GM21390 (cell line): ENCODE measurements around the gene TIMM44.
"Not testable (repeated sequence)": the region's sequence is repeated elsewhere in the genome, so short reads cannot be mapped to it uniquely, and the experiment has no call there.

Experiments
- ATAC-seq: cut with Tn5 transposase; IDR thresholded peaks from one replicate; pipeline ENCODE4 v1.9.1; 2021; ENCODE audit not compliant: unreplicated experiment

The TIMM44 gene

DNA sequence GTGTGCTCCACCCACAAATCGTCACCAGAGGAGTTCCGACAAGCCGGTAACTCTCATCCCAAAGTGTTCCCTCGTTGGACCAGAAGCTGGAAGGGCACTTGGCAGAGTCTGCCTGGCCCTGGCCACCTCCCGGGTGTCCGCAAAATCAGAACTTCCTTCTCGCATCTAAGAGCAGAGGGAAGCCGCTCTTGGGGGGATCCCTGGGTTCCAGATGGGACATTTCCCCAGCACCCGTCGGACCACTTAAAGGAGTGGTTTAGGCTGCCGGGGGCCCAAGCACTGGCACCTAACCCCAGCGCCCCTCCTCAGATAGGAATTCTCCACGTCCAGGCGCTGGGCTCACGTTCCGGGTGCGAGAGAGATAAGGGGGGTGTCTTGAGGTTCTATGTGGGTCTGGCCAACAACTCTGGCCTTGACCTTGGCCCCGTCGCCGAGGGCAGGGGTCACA lies 40.6 kb downstream of the TIMM44 start:
- no peak for ATAC-seq

DNA sequence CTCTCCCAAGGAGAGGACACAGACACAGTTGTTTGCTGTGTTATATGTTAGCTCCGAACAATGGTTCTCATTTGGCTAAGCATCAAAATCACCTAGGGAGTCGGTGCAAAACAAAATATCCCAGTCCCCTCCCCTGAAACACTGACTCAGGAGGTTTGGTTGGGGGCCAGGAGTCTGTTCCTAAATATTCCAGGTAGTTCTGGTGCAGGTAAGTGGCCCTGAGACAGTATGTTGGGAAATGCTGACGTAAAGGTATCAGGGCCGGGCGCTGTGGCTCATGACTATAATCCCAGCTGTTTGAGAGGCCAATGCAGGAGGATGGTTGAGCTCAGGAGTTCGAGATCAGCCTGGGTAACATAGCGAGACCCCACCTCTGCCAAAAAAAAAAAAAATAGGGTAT lies 42.1 kb downstream of the TIMM44 start:
- no peak for ATAC-seq

DNA sequence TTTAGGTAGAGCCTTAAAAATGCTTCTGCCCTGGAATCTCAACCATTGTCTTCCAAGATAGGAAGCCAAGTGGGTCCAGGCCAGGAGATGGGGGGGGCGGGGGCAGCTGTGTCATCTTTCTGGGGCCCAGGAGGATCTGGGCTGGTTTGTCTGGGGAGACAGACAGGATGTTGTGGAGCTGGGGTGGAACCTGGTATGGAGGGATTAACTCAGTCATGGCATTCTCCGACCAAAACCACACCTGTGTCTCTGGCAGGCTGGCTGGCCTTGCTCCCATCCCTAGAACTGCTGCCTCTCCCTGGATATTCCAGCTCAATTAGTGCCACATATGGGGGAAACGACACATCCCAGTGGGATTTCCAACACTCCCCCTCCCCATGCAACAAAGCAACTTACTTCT lies 42.5 kb downstream of the TIMM44 start:
- ATAC-seq = no peak

DNA sequence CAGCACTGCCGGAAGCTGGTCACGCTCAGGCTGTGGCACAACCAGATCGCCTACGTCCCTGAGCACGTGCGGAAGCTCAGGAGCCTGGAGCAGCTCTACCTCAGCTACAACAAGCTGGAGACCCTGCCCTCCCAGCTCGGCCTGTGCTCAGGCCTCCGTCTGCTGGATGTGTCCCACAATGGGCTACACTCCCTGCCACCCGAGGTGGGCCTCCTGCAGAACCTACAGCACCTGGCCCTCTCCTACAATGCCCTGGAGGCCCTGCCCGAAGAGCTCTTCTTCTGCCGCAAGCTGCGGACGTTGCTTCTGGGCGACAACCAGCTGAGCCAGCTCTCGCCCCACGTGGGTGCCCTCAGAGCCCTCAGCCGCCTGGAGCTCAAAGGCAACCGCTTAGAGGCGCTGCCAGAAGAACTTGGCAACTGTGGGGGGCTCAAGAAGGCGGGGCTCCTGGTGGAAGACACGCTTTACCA lies 43.0 kb downstream of the TIMM44 start:
- ATAC-seq = no peak

DNA sequence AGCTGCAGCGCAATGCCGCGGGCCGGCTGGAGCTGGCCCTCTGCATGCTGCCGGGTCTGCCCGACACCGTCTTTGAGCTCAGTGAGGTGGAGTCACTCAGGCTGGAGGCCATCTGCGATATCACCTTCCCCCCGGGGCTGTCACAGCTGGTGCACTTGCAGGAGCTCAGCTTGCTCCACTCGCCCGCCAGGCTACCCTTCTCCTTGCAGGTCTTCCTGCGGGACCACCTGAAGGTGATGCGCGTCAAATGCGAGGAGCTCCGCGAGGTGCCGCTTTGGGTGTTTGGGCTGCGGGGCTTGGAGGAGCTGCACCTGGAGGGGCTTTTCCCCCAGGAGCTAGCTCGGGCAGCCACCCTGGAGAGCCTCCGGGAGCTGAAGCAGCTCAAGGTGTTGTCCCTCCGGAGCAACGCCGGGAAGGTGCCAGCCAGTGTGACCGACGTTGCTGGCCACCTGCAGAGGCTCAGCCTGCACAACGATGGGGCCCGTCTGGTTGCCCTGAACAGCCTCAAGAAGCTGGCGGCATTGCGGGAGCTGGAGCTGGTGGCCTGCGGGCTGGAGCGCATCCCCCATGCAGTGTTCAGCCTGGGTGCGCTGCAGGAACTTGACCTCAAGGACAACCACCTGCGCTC lies 43.6 kb downstream of the TIMM44 start:
- no peak for ATAC-seq

DNA sequence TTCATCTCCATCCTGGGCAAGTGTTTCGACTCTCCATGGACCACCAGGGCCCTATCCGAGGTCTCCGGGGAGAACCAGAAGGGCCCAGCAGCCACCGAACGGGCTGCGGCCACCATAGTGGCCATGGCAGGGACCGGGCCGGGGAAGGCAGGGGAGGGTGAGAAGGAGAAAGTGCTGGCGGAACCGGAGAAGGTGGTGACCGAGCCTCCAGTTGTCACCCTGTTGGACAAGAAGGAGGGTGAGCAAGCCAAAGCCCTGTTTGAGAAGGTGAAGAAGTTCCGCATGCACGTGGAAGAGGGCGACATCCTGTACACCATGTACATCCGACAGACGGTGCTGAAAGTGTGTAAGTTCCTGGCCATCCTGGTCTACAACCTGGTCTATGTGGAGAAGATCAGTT lies 44.5 kb downstream of the TIMM44 start:
- no peak for ATAC-seq

DNA sequence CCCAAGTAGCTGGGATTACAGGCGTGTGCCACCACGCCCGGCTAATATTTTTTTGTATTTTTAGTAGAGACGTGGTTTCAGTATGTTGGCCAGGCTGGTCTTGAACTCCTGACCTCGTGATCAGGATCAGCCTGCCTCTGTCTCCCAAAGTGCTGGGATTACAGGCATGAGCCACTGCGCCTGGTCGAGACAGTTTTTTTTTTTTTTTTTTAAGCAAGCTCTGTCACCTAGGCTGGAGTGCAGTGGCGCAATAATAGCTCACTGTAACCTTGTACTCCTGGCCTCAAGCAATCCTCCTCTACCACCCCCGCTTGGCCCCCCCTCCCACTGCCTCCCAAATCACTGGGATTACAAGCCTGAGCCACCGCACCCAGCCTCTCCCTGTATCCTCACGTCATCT lies 46.2 kb downstream of the TIMM44 start:
- no peak for ATAC-seq

DNA sequence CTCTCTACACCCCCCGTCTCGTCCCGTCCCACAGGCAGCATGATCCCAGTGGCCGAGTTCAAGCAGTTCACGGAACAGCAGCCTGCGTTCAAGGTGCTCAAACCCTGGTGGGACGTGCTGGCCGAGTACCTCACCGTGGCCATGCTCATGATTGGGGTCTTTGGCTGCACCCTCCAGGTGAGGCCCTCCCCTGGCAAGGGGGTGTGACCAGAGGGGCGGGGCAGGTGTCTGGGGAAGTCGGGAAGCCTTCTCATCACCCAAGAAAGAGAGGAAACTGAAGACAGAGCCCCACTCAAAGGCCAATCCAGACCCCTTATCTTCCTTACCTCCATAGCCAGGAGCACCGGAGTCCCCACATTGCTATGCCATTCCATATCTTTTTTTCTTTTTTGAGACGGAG lies 47.9 kb downstream of the TIMM44 start:
- no peak for ATAC-seq

DNA sequence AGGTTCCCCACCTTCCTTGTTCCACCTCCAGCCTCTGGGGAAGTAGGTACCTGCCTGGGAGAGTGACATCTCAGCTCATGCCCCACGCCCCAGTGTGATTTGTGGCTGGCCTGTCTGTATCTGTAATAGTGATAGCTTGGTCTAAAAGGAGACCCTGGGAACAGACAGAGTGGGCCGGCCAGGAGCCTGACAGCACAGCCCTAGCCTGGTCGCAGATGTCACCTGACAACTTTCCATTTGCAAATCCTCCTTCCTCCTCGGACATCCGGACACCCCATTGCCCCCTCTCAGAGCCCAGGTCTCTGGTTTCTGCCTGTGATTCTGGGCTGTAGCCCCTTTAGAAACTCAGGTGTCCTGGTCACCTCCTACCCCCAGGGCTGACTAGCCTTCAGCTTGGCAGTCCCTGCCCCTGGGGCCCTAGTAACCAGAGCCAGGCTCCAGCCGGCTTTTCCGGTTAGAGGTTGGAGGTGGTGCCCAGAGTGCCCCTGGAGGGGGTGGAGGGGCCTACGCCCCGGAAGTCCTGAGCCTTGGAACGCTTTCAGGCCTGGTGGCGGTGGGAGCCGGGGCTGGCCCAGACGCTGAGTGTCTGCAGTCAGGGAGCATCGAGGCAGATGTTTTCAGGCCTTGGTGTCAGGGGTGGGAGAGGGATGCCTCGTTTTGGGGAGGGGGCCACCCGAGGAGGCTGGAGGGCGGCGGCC lies 48.7 kb downstream of the TIMM44 start:
- ATAC-seq = no peak

DNA sequence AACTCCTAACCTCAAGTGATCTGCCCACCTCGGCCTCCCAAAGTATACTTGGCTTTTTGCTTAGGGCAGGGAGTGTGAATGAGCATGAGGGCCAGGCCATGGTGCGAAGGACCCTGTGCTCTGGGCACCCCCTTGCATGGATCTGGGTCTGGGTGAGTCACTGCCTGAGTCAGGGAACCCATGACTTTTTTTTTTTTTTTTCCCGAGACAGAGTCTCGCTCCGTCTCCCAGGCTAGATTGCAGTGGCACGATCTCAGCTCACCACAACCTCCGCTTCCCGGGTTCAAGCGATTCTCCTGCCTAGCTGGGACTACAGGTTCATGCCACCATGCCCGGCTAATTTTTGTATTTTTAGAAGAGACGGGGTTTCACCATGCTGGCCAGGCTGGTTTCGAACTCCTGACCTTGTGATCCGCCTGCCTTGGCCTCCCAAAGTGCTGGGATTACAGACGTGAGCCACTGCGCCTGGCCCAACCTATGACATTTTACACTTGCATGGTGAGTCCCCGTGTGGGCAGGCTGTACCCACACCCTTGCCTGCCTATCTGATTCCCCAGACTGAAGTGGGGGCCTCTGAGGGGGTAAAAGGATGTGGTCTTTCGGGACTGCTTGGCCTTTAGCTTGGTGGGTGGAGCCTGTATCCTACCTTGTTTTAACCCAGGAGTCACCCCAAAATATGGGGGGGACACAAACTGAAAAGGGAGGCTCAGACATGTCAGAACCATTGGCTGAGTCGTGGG lies 49.9 kb downstream of the TIMM44 start:
- ATAC-seq = not testable (repeated sequence)

DNA sequence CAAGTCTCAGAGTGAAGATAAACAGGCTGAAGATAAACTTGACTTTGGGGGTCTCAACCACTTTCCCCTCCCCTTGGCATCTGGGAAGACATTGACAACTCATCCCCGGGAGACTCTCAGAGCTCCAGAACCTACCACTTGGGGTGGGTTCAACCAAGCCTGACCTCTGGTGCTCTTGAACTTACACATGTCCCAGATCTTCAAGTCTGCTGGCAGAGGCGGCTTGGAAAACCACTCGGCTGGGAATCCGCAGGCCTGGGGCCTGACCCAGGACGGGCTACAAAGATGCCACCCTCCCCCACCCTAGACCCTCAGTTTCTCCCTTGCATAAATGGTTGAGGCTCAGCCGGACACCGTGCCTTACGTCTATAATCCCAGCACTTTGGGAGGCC lies 54.6 kb downstream of the TIMM44 start:
- no peak for ATAC-seq

DNA sequence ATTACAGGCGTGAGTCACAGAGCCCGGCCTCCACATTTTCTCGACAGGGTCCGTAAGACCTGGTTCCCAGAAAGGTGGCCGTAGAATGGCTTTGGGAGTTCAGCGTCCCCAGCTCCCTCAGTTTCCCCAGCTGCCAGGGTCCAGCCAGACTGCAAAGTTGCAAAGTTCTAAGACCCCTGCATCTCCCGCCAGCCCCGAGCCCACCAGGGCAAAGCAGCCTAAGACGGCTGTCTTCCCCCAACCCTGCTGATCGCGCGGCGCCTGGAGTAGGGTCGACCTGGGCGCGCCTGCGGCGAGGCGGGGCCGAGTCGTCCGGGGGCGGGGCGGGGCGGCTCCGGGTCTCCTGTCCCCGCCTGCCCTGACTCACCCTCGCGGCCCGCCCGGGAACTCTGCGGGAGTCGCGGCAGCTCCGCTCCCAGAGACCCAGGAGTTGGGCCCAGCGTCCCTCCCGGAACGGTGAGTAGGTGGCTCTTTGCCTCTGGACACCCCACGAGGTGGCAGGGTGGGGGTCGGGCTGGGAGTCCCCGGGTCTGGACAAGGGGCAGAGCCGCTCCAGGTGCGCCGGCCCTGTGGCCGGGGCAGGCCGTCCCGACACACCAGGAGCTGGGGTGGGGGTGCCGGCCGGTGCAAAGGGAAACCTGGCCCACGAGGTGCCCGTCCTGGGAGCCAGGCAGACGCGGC lies 55.2 kb downstream of the TIMM44 start, which contains the start of gene LRRC8E:
LRRC8E (plus strand) TSS at position 366 of the 681 bp plus-strand sequence. CDS start 7,094 bp downstream, outside the sequence.
- ATAC-seq = no peak

DNA sequence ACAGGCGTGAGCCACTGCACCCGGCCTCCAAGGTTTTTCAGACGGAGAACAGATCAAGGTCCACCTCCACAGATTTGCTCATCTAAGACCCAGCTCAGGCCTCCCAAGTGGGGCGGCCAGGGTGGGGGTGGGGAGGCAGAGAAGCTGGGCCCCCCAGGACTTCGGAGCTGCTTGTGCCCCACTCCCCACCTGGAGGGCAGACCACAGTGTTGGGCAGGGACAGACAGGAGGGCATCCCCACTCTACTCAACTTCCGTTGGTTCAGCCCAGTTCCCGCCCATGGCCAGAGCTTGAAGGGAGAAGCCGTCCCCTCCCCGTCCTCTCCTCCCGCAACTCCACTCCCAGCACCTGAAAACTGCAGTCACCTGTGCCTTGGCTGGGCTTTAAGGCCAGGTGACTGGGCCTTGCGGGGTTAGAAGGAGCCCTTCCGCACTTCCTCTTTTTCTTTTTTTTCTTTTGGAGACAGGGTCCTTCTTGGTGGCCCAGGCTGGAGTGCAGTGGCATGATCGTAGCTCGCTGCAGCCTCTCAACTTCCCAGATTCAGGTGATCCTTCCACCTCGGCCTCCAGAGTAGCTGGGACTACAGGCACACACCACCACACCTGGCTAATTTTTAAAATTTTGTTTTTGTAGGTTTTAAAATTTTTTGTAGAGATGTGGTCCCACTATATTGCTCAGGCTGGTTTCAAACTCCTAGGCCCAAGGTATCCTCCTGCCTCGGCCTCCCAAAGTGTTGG lies 55.9 kb downstream of the TIMM44 start:
- no peak for ATAC-seq

DNA sequence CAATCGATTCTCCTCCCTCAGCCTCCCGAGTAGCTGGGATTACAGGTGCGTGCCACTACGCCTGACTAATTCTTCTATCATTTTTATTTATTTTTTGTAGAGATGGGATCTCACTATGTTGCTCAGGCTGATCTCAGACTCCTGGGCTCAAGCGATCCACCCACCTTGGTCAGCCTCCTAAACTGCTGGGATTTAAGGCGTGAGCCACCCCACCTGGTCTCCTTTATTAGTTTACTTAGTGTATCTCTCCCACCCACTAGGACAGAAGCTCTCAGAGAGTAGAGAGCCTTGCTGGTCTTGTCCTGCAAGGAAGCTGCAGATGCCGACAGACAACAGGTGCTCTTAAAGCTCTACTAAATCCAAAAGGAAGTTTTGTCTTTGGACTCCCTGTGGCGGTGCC lies 57.6 kb downstream of the TIMM44 start:
- ATAC-seq = no peak

DNA sequence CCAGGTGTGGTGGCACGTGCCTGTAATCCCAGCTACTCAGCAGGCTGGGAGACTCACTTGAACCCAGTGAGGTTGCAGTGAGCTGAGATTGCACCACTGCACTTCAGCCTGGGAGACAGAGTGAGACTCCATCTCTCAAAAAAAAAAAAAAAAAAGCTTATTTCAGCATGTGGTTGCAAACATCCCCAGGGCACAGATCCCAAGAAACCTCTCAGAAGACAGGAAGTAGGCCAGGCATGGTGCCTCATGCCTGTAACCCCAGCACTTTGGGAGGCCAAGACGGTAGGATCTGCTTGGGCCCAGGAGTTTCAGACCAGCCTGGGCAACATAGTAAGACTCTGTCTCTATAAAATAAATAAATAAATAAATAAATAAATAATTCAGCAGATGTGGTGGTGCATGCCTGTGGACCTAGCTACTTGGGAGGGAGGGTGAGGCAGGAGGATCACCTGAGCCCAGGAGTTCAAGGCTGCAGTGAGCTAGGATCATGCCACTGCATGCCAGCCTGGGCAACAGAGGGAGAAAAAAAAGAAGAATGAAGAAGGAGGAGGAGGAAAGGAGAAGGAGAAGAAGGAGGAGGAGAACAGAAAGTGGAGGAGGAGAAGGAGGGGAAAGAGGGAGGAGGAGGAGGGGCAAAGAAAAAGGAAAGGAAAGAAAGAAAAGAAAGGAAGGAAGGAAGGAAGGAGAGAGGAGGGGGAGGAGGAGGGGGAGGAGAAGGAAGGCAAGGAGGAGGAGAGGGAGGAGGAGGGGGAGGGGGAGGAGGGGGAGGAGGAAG lies 59.5 kb downstream of the TIMM44 start:
- no peak for ATAC-seq

DNA sequence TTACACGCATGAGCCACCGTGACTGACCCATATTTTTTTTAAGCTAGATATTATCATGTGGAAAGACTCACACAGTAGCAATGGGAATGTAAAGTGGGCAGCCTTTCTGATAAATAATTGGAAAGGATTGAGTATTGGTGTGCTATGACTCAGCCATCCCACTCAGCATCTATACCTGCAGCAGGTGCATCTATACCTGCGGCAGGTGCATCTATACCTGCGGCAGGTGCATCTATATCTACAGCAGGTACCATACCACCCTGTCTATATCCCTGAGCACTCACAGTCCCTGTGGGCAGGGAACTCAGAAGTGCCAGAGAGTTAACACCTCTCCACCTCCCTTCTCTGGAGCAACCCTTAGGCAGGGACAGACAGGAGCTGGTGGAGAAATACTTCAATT lies 60.4 kb downstream of the TIMM44 start:
- ATAC-seq = no peak

DNA sequence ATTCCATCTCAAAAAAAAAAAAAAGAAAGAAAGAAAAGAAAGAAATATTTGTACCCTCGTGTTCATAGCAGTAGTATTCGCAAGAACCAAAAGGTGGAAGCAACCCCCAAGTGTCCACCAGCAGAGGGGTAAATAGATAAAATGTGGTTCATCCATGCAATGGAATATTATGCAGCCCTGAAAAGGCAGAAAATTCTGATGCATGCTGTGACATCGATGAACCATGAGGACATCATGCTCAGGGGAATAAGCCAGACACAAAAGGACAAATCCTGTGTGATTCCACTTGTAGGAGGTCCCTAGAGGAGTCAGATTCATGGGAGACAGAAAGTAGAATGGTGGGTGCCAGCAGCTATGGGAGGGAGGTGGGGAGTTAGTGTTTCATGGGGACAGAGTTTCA lies 61.6 kb downstream of the TIMM44 start:
- ATAC-seq = no peak

DNA sequence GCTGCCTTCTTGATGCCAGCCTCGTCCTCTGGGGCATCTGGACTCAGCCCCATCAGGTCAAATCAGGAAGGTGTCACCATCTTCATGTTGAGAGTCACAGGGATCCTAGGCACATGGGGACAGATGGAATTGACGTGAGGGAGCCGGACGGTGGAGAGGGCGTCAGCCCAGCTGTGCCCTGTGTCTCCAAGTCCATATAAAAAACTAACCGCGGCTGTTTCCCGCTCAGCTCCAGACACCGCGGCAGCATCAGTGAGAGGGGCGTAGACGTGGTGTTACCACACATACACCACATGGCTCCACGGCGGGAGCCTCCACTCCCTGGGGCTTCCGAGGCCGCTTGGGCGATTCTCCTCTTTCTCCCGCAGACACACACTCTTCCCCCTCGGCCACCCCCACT lies 63.6 kb downstream of the TIMM44 start:
- ATAC-seq = no peak

DNA sequence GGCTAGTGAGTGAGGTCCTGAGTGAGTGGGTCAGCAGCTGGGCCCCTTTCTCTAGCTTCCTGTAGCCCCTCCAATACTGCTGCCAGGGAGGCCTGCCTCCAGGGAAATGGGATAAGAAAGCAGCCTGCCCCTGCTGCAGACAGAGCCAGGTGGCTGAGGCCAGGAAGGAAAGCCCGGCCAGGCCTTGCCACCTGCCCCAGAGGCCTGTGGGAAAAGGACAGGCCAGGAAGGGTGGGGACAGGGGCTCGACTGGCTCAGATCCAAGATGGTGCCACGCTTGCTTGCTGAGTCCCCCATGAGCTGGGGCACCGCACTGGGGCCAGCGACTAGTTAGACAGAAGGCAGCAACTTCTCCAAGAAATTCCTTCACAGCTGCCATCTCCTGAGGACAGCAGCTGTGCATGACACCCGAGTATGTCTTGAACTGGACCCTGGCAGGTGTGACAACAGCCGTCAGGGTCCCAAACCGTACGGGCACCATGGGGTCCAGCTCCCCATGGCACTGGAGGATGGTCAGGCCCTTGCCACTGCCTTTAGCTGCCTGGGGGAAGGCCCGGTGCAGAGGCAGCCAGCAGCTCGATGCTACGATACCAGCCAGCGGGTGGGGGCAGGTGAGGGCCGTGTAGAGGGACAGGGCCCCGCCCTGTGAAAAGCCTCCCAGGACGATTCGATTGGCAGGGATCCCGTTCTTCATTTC lies 64.2 kb downstream of the TIMM44 start:
- ATAC-seq = no peak
